Aorta (tissue), 5 donors: Measurements from ENCODE around the gene PTH. TPM values are rescaled to one million over a fixed set of nuclear protein-coding genes. Genes with fewer than 3 reads are reported as not detected.
A peak's percentile ranks its signal among the peaks of the same experiment; 100 is the strongest.

Experiments
- ATAC-seq: fragments of 200-7000 bp; cut with Tn5 transposase; one replicate; pipeline ENCODE4 v1.9.1; 2022; ENCODE audit warnings: moderate library complexity; ENCODE audit not compliant: low FRiP score
- DNase-seq, 2 donors: peaks; one replicate each; pipeline ENCODE4 v3.0.0-alpha.2; 2020
- H3K27ac ChIP-seq, 2 donors: one replicate each; pipeline ENCODE4 v1.5.1; 2013; ENCODE audit warnings: low read length in 2 of 2, mild to moderate bottlenecking in 2 of 2, moderate library complexity in 2 of 2, control low read depth in 1 of 2, inconsistent platforms in 1 of 2, low read depth in 1 of 2
- H3K27me3 ChIP-seq, 2 donors: one replicate each; pipeline ENCODE4 v1.6.1; 2013; ENCODE audit warnings: control low read depth in 1 of 2, low read length in 1 of 2, mild to moderate bottlenecking in 1 of 2, moderate library complexity in 1 of 2; ENCODE audit not compliant: insufficient read depth in 2 of 2, control insufficient read depth in 1 of 2
- H3K36me3 ChIP-seq, 2 donors: one replicate each; pipeline ENCODE4 v1.6.1; 2013; ENCODE audit warnings: control low read depth in 1 of 2, low read length in 1 of 2, mild to moderate bottlenecking in 1 of 2; ENCODE audit not compliant: insufficient read depth in 2 of 2, control insufficient read depth in 1 of 2
- H3K4me1 ChIP-seq, 2 donors: one replicate each; pipeline ENCODE4 v1.6.1; 2013; ENCODE audit warnings: low read length in 2 of 2, control low read depth in 1 of 2, mild to moderate bottlenecking in 1 of 2, moderate library complexity in 1 of 2; ENCODE audit not compliant: insufficient read depth in 2 of 2, control insufficient read depth in 1 of 2
- H3K4me3 ChIP-seq, 2 donors: one replicate each; pipeline ENCODE4 v1.5.1; 2013; ENCODE audit warnings: low read length in 2 of 2, control low read depth in 1 of 2, mild to moderate bottlenecking in 1 of 2
- H3K9me3 ChIP-seq: one replicate; pipeline ENCODE4 v1.6.1; 2013; ENCODE audit warnings: mild to moderate bottlenecking, low read length; ENCODE audit not compliant: control insufficient read depth
- WGBS, 2 donors: extraction: QIAGEN DNeasy Blood & Tissue Kit; methylation state at CpG; one replicate each; pipeline ENCODE4 v1.1.7; 2013; 5-methylcytosine and 5-hydroxymethylcytosine counted together
- intact Hi-C, 2 donors: fragments of 100-400 bp; cut with DNase I; formaldehyde crosslinking; loops; one replicate each; pipeline versions ENCODE4 v1.14.2 to v1.15.0; 2022
- polyA plus RNA-seq, 2 donors: library from polyadenylated mRNA; stranded (reverse); fragments of 200-250 nt; gene quantifications; one replicate each; pipeline ENCODE4 v1.2.3, GENCODE V29; 2013
- total RNA-seq, 2 donors: library from RNA; stranded (reverse); fragmentation: NEBNext Ultra II Directional; extraction: Animal tissue kit (Norgen Biotek cat#: 25700); gene quantifications; one replicate each; pipeline ENCODE4 v1.2.1, GENCODE V29; 2021
- donor health status: healthy with polysubstance abuse.
- donor health status: Bipolar disorder and iron deficiency.
- donor health status: DM: no; HTN: no; CAD: no.
- donor health status: DM: no; HTN: no; CAD: no.
- donor health status: DM: yes; HTN: yes; CAD: no.

PTH gene
- total and polyA plus RNA-seq, 4 donors, result not detected

DNA sequence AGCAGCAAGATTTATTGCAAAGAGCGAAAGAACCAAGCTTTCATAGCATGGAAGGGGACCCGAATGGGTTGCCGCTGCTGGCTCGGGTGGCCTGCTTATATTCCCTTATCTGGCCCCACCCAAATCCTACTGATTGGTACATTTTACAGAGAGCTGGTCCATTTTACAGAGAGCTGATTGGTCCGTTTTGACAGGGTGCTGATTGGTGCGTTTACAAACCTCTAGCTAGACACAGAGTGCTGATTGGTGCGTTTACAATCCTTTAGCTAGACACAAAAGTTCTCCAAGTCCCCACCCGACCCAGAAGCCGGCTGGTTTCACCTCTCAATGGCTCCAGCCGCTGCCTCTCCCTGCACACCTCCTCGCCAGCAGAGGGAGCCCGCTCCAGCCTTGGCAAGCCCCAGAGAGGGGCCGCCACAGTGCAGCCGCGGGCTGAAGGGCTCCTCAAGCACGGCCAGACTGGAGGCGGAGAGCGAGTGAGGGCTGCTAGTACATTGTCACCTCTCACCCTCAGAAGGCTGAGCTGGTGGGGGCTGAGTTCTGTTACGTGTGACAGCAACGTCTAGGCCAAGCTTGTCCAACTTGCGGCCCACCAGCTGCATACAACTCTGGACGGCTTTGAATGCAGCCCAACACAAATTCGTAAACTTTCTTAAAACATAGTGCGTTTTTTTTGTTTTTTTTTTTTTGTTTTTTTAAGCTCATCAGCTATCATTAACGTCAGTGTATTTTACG is 8.7 kb downstream of the PTH start:
- Histone ChIP-seq H3K4me1 (no peaks in the 10 kb centered on the region), H3K9me3 (peaks cover 1% of the 10 kb centered on the region), H3K36me3 (no peaks in the 10 kb centered on the region), H3K27me3 (peaks cover 0 to 2% of the 10 kb centered on the region in 2 donors), H3K4me3 (no peak overlapping the region), H3K27ac (no peak overlapping the region)
- ATAC-seq (peak; percentile 63), DNase-seq (peak; percentile 71 to 76)
- 53 to 54% methylated on average over 26 of the region's 26 CpGs for WGBS, 2 donors
- intact Hi-C loops, result no loop called here

DNA sequence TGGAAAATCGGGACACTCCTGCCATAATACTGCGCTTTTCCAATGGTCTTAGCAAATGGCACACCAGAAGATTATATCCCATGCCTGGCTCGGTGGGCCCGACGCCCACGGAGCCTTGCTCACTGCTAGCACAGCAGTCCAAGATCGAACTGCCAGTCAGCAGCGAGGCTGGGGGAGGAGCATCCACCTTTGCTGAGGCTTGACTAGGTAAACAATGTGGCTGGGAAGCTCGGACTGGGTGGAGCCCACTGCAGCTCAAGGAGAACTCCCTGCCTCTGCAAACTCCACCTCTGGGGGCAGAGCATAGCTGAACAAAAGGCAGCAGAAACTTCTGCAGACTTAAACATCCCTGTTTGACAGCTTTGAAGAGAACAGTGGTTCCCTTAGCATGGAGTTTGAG is 15.6 kb downstream of the PTH start:
- ATAC-seq, result no peak
- DNase-seq, result no peak
- Histone ChIP-seq H3K27me3 (peaks cover 0 to 3% of the 10 kb centered on the region in 2 donors), H3K9me3 (no peaks in the 10 kb centered on the region), H3K36me3 (no peaks in the 10 kb centered on the region), H3K4me3 (no peak overlapping the region), H3K27ac (no peak overlapping the region), H3K4me1 (no peaks in the 10 kb centered on the region)
- intact Hi-C loops, result no loop called here
- WGBS, 2 donors, result 89% methylated on average over 9 of the region's 9 CpGs

DNA sequence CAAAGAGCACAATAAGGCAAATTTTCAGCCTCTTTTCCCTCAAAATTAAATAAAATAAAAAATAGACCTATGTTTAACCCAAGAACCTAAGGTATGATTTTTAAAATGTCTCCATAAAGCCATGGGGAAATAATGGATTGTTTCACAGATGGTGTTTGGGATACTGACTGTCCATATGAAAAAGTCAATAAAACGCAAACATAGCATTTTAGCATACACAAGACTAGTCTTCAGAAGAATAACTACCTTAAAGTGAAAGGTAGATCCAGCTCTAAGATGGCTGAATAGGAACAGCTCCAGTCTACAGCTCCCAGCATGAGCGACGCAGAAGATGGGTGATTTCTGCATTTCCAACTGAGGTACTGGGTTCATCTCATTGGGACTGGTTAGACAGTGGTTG is 16.1 kb downstream of the PTH start:
- H3K4me3 ChIP-seq, result no peak overlapping the region
- ATAC-seq, result no peak
- WGBS, 2 donors, result 94% methylated on average over 3 of the region's 3 CpGs
- intact Hi-C loops, result no loop called here
- no peak overlapping the region for H3K27ac ChIP-seq
- peaks cover 0 to 3% of the 10 kb centered on the region in 2 donors for H3K27me3 ChIP-seq
- DNase-seq, result no peak
- H3K36me3 ChIP-seq, result no peaks in the 10 kb centered on the region
- H3K4me1 ChIP-seq, result no peaks in the 10 kb centered on the region
- H3K9me3 ChIP-seq, result no peaks in the 10 kb centered on the region

DNA sequence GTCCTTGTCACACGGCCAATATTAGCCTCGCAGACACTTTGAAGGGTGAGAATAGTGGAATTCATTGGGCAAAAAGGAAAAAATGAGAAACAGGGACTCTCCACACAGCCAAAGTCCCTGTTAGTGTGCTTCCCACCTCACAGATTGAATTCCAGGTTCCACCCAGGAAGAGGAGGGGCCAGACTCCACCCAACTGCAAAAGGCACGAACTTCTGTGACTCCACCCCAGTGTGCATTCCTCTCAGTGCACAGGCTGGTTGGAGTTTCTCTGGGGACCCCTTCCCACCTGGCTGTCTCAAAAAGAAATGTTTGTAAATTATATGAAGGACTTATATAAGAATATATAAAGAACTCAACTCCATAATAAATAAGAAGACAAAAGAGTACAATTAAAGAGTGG is 20.7 kb downstream of the PTH start:
- no peak for DNase-seq

DNA sequence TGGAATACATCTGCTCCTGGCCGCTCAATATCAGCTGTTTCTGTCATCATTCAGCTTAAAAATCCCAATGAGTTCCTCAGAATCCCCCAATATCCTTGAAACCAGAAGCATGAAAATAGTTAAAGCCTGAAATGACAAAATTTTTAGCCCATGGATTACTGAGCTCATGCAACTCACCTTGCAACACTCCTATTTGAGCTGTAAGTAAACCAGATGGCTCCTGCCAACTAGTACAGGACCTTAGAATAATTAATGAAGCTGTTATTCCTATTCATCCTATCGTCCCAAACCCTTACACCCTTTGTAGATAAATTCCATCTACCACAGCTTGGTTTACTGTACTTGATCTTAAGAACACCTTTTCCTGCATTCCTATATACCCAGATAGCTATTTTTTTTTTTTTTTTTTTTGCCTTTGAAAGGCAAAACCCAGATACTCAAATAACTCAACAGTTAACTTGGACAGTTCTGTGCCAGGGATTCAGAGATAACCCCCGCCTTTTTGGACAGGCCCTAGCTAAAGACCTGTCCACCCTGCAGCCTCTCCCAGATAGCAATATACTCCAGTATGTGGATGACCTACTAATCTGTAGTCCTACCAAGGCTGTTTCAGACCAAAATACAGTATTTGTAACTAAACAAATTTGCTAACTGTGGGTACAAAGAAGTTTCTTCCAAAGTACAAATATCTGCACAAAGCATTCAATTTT is 22.6 kb downstream of the PTH start:
- Histone ChIP-seq H3K36me3 (no peaks in the 10 kb centered on the region), H3K4me3 (no peak overlapping the region), H3K4me1 (no peaks in the 10 kb centered on the region), H3K27me3 (peaks cover 0 to 2% of the 10 kb centered on the region in 2 donors), H3K9me3 (no peaks in the 10 kb centered on the region), H3K27ac (no peak overlapping the region)
- WGBS, 2 donors, result 75 to 81% methylated on average over 3 of the region's 3 CpGs
- intact Hi-C loops, result no loop called here
- ATAC-seq (no peak), DNase-seq (no peak)

More for the DNA sequence above, 20.7 kb downstream of the PTH start:
- WGBS, 2 donors, result 71 to 72% methylated on average over 3 of the region's 3 CpGs
- no peak for ATAC-seq
- Histone ChIP-seq H3K27me3 (peaks cover 0 to 4% of the 10 kb centered on the region in 2 donors), H3K9me3 (no peaks in the 10 kb centered on the region), H3K4me1 (no peaks in the 10 kb centered on the region), H3K27ac (no peak overlapping the region), H3K36me3 (no peaks in the 10 kb centered on the region), H3K4me3 (no peak overlapping the region)
- intact Hi-C loops, result no loop called here

DNA sequence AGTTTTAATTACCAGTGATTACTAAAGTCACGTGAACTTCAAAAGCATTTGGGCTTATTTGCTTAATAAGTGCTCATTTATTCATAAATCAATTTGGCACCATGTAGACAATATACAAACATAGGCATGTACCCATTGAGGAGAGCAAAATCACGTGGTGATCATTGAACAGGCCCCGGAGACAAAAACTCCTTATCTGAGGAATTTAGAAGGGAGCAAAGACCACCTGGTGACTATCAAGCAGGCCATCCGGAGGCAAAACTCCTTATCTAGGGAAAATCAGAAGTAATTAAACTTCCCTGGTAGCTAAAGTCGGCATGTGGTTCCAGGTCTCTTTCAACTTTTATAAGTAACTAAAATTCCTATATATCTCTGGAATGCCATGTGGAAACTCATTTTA is 27.0 kb downstream of the PTH start:
- 75 to 76% methylated on average over 5 of the region's 5 CpGs for WGBS, 2 donors
- ATAC-seq (no peak), DNase-seq (no peak)
- H3K36me3 ChIP-seq, result no peaks in the 10 kb centered on the region
- H3K4me1 ChIP-seq, result no peaks in the 10 kb centered on the region
- H3K27me3 ChIP-seq, result peaks cover 0 to 2% of the 10 kb centered on the region in 2 donors
- no peak overlapping the region for H3K4me3 ChIP-seq
- intact Hi-C loops, result loop anchor here in 1 of 2 donors (10.0 kb wide), 1 partner anchor 196 kb away; the partner anchor contains the start of gene FAR1
- peaks cover 2% of the 10 kb centered on the region for H3K9me3 ChIP-seq
- no peak overlapping the region for H3K27ac ChIP-seq

DNA sequence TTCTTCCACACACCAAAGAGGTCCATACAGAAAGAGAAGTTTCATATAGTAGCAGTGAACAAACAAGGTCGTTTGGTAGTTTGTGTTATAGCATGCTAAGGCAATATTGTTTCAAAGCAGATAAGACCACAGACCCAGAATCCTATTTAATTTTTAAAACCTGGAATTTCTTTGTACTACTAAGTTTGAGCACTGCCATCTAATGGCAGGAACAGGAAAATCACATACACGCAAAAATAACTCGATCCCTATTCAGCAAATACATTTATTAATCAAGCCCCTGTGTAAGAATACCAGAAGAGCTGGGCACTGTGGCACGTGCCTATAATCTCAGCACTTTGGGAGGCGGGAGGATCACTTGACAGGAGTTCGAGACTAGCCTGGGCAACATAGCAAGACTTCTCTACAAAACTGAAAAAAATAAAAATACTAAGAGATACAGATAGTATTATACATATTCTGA is 29.9 kb downstream of the PTH start:
- 4% methylated on average over 6 of the region's 6 CpGs for WGBS, 2 donors
- no peak for DNase-seq

DNA sequence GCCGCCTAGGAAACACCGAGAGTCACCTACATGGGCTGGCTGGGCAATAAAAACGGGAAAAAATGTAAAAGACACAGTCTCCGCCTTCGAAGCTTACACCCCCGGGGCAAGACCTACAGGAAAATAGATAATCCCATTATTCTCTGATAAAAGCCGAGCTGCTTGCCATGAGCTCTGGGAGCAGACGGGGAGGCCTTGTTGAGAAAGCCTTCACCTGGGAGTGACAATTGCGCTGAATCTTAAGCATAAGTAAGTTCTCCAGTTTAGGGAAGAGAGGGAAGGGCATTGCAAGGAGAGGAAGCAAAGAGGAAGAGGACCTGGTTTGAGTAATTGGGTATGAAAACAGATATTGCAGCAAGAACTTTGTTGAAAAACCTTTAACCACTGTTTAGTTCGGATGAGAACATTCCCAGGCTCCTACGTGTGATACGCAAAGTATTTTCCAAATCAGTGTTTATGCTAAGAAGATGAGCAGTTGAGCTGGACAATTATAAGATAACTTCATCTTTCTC is 32.0 kb downstream of the PTH start:
- Histone ChIP-seq H3K4me1 (peaks cover 0 to 4% of the 10 kb centered on the region in 2 donors), H3K36me3 (no peaks in the 10 kb centered on the region), H3K9me3 (peaks cover 2% of the 10 kb centered on the region), H3K27me3 (no peaks in the 10 kb centered on the region), H3K27ac (no peak overlapping the region), H3K4me3 (peak overlapping the region; percentile 42 to 60)
- whole genome bisulfite sequencing, 2 donors, result 27 to 29% methylated on average over 12 of the region's 12 CpGs
- no peak for ATAC-seq
- no peak for DNase-seq
- intact Hi-C loops, result loop anchor here in 1 of 2 donors (2.0 to 10.0 kb wide), 4 partner anchors 82 to 201 kb away; partner anchors contain the start of genes BMAL1 and FAR1

More for the DNA sequence above, 29.9 kb downstream of the PTH start:
- no peaks in the 10 kb centered on the region for H3K27me3 ChIP-seq
- intact Hi-C loops, result loop anchor here in 1 of 2 donors (10.0 kb wide), 1 partner anchor 199 kb away; the partner anchor contains the start of gene FAR1
- peaks cover 2% of the 10 kb centered on the region for H3K9me3 ChIP-seq
- H3K27ac ChIP-seq, result no peak overlapping the region
- peaks cover 0 to 4% of the 10 kb centered on the region in 2 donors for H3K4me1 ChIP-seq
- no peaks in the 10 kb centered on the region for H3K36me3 ChIP-seq
- H3K4me3 ChIP-seq, result no peak overlapping the region
- no peak for ATAC-seq
